Trophoblast cell (in vitro differentiated cells and primary cell): ENCODE results near the gene ZNF655.

Experiments
- DNase-seq, 2 donors: peaks; one replicate each; pipeline ENCODE4 v3.0.0-alpha.2; 2016
- H2AFZ ChIP-seq: 2 replicates; pipeline ENCODE4 v1.6.1; 2013; ENCODE audit warnings: low read length, moderate library complexity, mild to moderate bottlenecking; ENCODE audit not compliant: insufficient read depth, poor library complexity
- H2AK5ac ChIP-seq: 2 replicates; pipeline ENCODE4 v1.6.1; 2013; ENCODE audit warnings: mild to moderate bottlenecking, low read length
- H2BK120ac ChIP-seq: 2 replicates; pipeline ENCODE4 v1.6.1; 2013; ENCODE audit warnings: low read length, mild to moderate bottlenecking, moderate library complexity; ENCODE audit not compliant: insufficient read depth, poor library complexity
- H2BK12ac ChIP-seq: 2 replicates; pipeline ENCODE4 v1.6.1; 2013; ENCODE audit warnings: mild to moderate bottlenecking, low read length, moderate library complexity
- H2BK5ac ChIP-seq: 2 replicates; pipeline ENCODE4 v1.6.1; 2013; ENCODE audit warnings: low read length, low read depth, moderate library complexity, mild to moderate bottlenecking; ENCODE audit not compliant: poor library complexity
- H3K14ac ChIP-seq: 2 replicates; pipeline ENCODE4 v1.6.1; 2013; ENCODE audit warnings: mild to moderate bottlenecking, low read length
- H3K18ac ChIP-seq: 2 replicates; pipeline ENCODE4 v1.6.1; 2013; ENCODE audit warnings: mild to moderate bottlenecking, low read length
- H3K23ac ChIP-seq: 2 replicates; pipeline ENCODE4 v1.6.1; 2013; ENCODE audit warnings: low read length
- H3K27ac ChIP-seq: 2 replicates; pipeline ENCODE4 v1.5.1; 2013; ENCODE audit warnings: low read depth, mild to moderate bottlenecking, inconsistent platforms, low read length, moderate library complexity
- H3K27me3 ChIP-seq: 2 replicates; pipeline ENCODE4 v1.6.1; 2013; ENCODE audit warnings: inconsistent platforms, mild to moderate bottlenecking, low read length, moderate library complexity; ENCODE audit not compliant: insufficient read depth
- H3K36me3 ChIP-seq, 2 experiments: 1 replicate in 1 of 2; 2 replicates in 1 of 2; pipeline ENCODE4 v1.6.1; 2013; ENCODE audit warnings: low read length in 2 of 2, mild to moderate bottlenecking in 2 of 2, moderate library complexity in 1 of 2; ENCODE audit not compliant: insufficient read depth in 2 of 2, control insufficient read depth in 1 of 2
- H3K4ac ChIP-seq: 2 replicates; pipeline ENCODE4 v1.6.1; 2013; ENCODE audit warnings: low read depth, mild to moderate bottlenecking, low read length, moderate library complexity
- H3K4me1 ChIP-seq, 2 experiments: 1 replicate in 1 of 2; 2 replicates in 1 of 2; pipeline ENCODE4 v1.6.1; 2013; ENCODE audit warnings: low read length in 2 of 2, mild to moderate bottlenecking in 2 of 2, moderate library complexity in 1 of 2; ENCODE audit not compliant: insufficient read depth in 2 of 2, control insufficient read depth in 1 of 2
- H3K4me2 ChIP-seq: 2 replicates; pipeline ENCODE4 v1.6.1; 2013; ENCODE audit warnings: inconsistent platforms, mild to moderate bottlenecking, low read length, moderate library complexity
- H3K4me3 ChIP-seq: 2 replicates; pipeline ENCODE4 v1.5.1; 2013; ENCODE audit warnings: mild to moderate bottlenecking, low read depth, low read length, inconsistent platforms
- H3K79me1 ChIP-seq: one replicate; pipeline ENCODE4 v1.6.1; 2013; ENCODE audit warnings: low read length
- H3K79me2 ChIP-seq: 2 replicates; pipeline ENCODE4 v1.6.1; 2013; ENCODE audit warnings: low read length, mild to moderate bottlenecking; ENCODE audit not compliant: control insufficient read depth, insufficient read depth, poor library complexity
- H3K9ac ChIP-seq: 2 replicates; pipeline ENCODE4 v1.6.1; 2013; ENCODE audit warnings: mild to moderate bottlenecking, low read length
- H3K9me3 ChIP-seq: 2 replicates; pipeline ENCODE4 v1.6.1; 2013; ENCODE audit warnings: low read depth, mild to moderate bottlenecking, control low read depth, inconsistent platforms, low read length; ENCODE audit not compliant: insufficient read depth
- H4K12ac ChIP-seq: 2 replicates; pipeline ENCODE4 v1.6.1; 2013; ENCODE audit warnings: low read depth, mild to moderate bottlenecking, low read length, moderate library complexity
- H4K8ac ChIP-seq: 2 replicates; pipeline ENCODE4 v1.6.1; 2013; ENCODE audit warnings: low read depth, mild to moderate bottlenecking, low read length, moderate library complexity
- H4K91ac ChIP-seq: one replicate; pipeline ENCODE4 v1.6.1; 2013; ENCODE audit warnings: low read depth, mild to moderate bottlenecking, low read length, moderate library complexity
- WGBS: extraction: QIAGEN DNeasy Blood & Tissue Kit; methylation state at CpG from one replicate; pipeline ENCODE4 v1.1.7; 2013; ENCODE audit warnings: missing lambda C conversion rate; ENCODE audit not compliant: insufficient read length, insufficient coverage; ENCODE audit errors: extremely low coverage; 5-methylcytosine and 5-hydroxymethylcytosine counted together

ZNF655 gene

DNA sequence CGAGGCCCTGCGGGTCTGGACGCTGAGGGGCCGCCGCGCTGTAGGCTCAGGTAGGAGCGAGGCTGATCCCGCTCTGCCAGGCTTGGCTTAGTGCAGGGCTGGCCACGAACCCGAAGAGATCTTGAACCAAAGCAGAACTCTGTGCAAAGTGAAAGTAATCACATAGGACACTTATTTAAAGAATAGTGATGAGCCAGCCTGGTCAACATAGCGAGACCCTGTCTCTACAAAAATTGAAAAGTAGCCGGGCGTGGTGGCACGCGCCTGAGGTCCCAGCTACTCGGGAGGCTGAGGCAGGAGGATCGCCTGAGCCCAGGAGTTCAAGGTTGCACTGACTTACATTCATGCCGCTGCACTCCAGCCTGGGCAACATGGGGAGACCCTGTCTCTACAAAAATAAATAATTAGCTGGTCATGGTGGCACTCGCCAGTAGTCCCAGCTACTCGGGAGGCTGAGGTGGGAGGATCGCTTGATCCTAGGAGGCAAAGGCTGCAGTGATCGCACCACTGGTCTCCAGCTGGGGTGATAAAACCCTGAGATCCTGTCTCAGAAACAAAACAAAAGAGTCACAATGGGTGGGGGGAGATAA, 58.8 kb downstream of the ZNF655 start:
- H2BK120ac ChIP-seq = peak overlapping the region; percentile 79
- H4K8ac ChIP-seq = peak overlapping the region; percentile 78
- no peak overlapping the region for H2BK12ac ChIP-seq
- peak overlapping the region; percentile 97 for H3K4me3 ChIP-seq
- H4K91ac ChIP-seq = peak overlapping the region; percentile 52
- H3K36me3 ChIP-seq = peaks cover 20 to 26% of the 10 kb centered on the region in 2 experiments
- peak overlapping the region; percentile 62 for H3K14ac ChIP-seq
- H2BK5ac ChIP-seq = peak overlapping the region; percentile 74
- H3K9ac ChIP-seq = peak overlapping the region; percentile 95
- no CpG with 5 or more reads among the region's 22 CpGs for WGBS
- no peaks in the 10 kb centered on the region for H3K27me3 ChIP-seq
- no peaks in the 10 kb centered on the region for H3K9me3 ChIP-seq
- H3K4me1 ChIP-seq = peaks cover 19 to 26% of the 10 kb centered on the region in 2 experiments
- peak overlapping the region; percentile 94 for H3K4ac ChIP-seq
- peak overlapping the region; percentile 87 for H2AK5ac ChIP-seq
- H3K18ac ChIP-seq = peak overlapping the region; percentile 88
- peaks cover 15% of the 10 kb centered on the region for H3K79me2 ChIP-seq
- peak overlapping the region; percentile 69 for H3K4me2 ChIP-seq
- H3K79me1 ChIP-seq = peaks cover 26% of the 10 kb centered on the region
- peak overlapping the region; percentile 75 for H3K27ac ChIP-seq
- DNase-seq = no peak
- H2AFZ ChIP-seq = peak overlapping the region; percentile 79
- no peak overlapping the region for H3K23ac ChIP-seq
- peak overlapping the region; percentile 92 for H4K12ac ChIP-seq

GRCh38 chr7:99618726-99619125, 60.3 kb downstream of the ZNF655 start:
- Histone ChIP-seq H3K4ac (no peak overlapping the region), H4K12ac (no peak overlapping the region), H2BK12ac (no peak overlapping the region), H3K27me3 (no peaks in the 10 kb centered on the region), H3K4me2 (peak overlapping the region; percentile 52), H3K36me3 (peaks cover 32 to 40% of the 10 kb centered on the region in 2 experiments), H2AK5ac (no peak overlapping the region), H3K23ac (no peak overlapping the region), H4K8ac (no peak overlapping the region), H4K91ac (no peak overlapping the region), H3K9ac (no peak overlapping the region), H3K27ac (peak overlapping the region; percentile 95), H3K79me1 (peaks cover 26% of the 10 kb centered on the region), H3K4me3 (no peak overlapping the region), H3K9me3 (peaks cover 3% of the 10 kb centered on the region), H3K14ac (no peak overlapping the region), H3K79me2 (peaks cover 15% of the 10 kb centered on the region), H2BK5ac (no peak overlapping the region), H3K18ac (no peak overlapping the region), H3K4me1 (peaks cover 24 to 29% of the 10 kb centered on the region in 2 experiments), H2AFZ (no peak overlapping the region), H2BK120ac (peak overlapping the region; percentile 52)
- DNase-seq = peak; percentile 86 to 99
- WGBS = no CpG with 5 or more reads among the region's 3 CpGs

GRCh38 chr7:99619571-99620130, 61.2 kb downstream of the ZNF655 start:
- Histone ChIP-seq H3K4me3 (no peak overlapping the region), H3K79me1 (peaks cover 26% of the 10 kb centered on the region), H2AK5ac (peak overlapping the region; percentile 72), H3K9me3 (peaks cover 5% of the 10 kb centered on the region), H2BK5ac (peak overlapping the region; percentile 68), H3K9ac (no peak overlapping the region), H3K27me3 (no peaks in the 10 kb centered on the region), H3K4me1 (peaks cover 24 to 29% of the 10 kb centered on the region in 2 experiments), H3K4ac (peak overlapping the region; percentile 80), H4K12ac (peak overlapping the region; percentile 67), H3K36me3 (peaks cover 41 to 49% of the 10 kb centered on the region in 2 experiments), H4K91ac (peak overlapping the region; percentile 91), H2AFZ (no peak overlapping the region), H3K14ac (peak overlapping the region; percentile 93), H4K8ac (peak overlapping the region; percentile 37), H3K27ac (peak overlapping the region; percentile 95), H2BK12ac (peak overlapping the region; percentile 95), H3K23ac (no peak overlapping the region), H3K18ac (peak overlapping the region; percentile 89), H2BK120ac (peak overlapping the region; percentile 94), H3K79me2 (peaks cover 15% of the 10 kb centered on the region), H3K4me2 (peak overlapping the region; percentile 1)
- no peak for DNase-seq
- WGBS = no CpG with 5 or more reads among the region's 18 CpGs

DNA sequence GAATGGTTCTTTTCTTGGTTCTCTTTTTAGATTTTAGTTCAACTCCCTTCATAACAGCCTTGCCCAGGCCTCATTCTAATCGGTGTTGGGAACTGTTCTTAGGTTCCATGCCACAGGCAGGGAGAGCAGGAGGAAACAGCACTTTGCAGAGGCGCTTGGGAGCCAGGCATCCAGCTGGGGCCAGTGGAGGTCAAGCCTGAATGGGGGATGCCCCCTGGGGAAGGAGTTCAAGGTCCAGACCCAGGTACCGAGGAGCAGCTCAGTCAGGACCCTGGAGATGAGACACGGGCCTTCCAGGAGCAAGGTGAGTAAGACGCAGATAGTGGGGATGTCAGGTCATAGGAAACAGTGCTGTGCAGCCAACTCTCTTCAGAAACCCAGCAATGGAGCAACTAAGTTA, 62.8 kb downstream of the ZNF655 start:
- DNase-seq = no peak
- H3K14ac ChIP-seq = no peak overlapping the region
- H3K4me1 ChIP-seq = peaks cover 24 to 29% of the 10 kb centered on the region in 2 experiments
- peaks cover 56 to 65% of the 10 kb centered on the region in 2 experiments for H3K36me3 ChIP-seq
- H4K91ac ChIP-seq = no peak overlapping the region
- no peak overlapping the region for H2BK12ac ChIP-seq
- no peak overlapping the region for H2BK5ac ChIP-seq
- H3K18ac ChIP-seq = no peak overlapping the region
- WGBS = no CpG with 5 or more reads among the region's 5 CpGs
- H3K9ac ChIP-seq = no peak overlapping the region
- H4K12ac ChIP-seq = no peak overlapping the region
- no peak overlapping the region for H2AFZ ChIP-seq
- peaks cover 22% of the 10 kb centered on the region for H3K79me1 ChIP-seq
- no peaks in the 10 kb centered on the region for H3K27me3 ChIP-seq
- no peak overlapping the region for H3K27ac ChIP-seq
- H3K4me2 ChIP-seq = no peak overlapping the region
- peaks cover 15% of the 10 kb centered on the region for H3K79me2 ChIP-seq
- peak overlapping the region; percentile 15 for H3K4ac ChIP-seq
- H4K8ac ChIP-seq = no peak overlapping the region
- no peak overlapping the region for H2BK120ac ChIP-seq
- H3K4me3 ChIP-seq = no peak overlapping the region
- no peak overlapping the region for H2AK5ac ChIP-seq
- H3K9me3 ChIP-seq = peaks cover 5% of the 10 kb centered on the region
- no peak overlapping the region for H3K23ac ChIP-seq
